ENCODE measurements around the gene MRPS25. TPM values are rescaled to one million over a fixed set of nuclear protein-coding genes. Genes with fewer than 3 reads are reported as not detected.
"Not testable (repeated sequence)": the region's sequence is repeated elsewhere in the genome, so short reads cannot be mapped to it uniquely, and the experiment has no call there.

Gene MRPS25
- total RNA-seq, 1 donor from 2014 or later, result 50.5 TPM

DNA sequence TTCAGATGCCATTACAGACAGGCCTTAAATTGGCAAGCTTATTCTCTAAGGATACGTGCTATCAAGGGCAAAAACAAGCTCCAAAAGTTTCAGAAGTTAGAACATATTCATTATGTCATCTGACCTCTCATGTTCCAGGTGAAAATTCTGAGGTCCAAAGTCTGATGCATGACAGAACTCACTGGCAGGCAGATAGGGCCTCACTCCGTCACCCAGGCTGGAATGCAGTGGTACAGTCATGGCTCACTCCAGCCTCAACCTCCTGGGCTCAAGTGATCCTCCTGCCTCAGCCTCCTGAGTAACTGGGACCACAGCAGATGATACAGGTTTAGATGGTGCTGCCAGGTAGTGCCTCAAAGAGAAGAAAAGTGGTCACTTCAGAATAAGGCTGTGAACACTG is 15.5 kb downstream of the MRPS25 start:
- intact Hi-C loops (cut with micrococcal nuclease), result no loop called here

DNA sequence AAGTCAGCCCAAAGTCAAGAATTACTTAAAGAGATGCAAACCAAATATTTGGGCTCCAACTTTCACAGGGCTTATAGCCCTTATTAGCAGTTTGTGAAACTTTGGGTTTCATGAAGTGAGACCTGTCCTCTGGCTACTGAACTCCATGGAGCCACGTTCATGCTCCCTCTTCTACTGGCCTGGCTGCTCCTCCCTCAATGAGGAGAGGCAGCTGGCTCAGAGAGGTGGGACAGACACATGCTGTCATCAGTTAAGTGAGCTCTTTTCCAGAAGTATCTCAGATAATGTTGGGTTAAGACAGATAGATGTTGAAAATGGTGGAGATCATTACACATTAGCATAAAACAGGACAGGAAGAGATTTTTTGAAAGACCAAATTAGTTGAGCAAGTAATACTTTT is 19.4 kb downstream of the MRPS25 start:
- intact Hi-C loops (cut with micrococcal nuclease), result no loop called here

DNA sequence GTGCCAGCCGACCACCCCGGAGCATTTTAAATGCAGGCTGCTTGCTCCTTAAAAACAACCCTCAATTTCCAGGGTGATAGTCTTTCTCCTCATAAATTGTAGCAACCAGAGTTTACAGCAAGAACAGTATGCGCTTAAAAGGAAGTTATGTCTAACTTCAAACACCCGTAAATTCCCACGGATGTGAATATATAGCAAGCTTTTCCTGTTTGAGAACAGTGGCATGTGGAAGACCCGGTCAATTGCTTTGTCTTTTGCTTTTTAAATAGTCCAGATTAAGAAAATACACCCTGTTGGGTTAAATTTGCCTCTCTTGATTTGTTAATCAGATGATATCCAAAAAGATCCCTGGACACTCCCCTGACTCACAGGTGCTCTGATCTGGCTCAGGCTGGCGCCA is 20.8 kb downstream of the MRPS25 start:
- intact Hi-C loops (cut with micrococcal nuclease), result no loop called here

DNA sequence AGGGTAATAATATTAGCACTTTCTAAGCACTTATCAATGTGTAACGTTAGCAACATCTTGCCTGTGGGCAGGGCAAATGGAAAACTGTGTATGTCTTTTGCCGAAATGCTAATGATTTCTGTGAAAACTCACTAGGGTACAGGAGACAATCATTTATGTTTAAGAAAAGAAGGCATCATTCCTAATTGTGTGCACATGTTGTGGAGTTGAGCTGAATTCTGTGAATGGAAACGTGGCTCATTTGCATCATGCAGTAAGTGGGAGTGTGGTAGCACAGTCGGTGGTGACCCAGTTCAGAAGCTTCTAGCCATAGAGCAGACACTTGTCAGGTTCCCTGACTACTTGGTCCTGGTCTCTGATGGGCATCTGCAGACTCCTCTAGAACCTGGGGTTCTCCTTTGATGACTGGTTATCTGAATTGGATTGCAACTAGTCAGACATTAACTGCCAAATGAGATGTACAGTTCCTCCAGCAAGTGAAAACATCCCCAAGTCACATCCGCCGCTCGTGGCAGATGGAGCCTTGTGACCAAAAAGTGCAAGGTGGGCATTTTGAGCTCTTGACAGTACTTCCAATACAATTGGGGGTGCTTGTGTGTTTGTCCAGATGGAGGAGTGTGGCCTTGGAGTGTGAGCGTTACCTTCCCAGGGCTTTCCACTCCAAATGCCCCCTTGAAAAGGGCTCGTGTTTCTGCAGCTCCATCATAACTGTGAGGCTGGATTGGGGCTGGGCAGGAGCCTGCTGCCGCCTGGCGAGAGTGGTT is 21.5 kb downstream of the MRPS25 start:
- intact Hi-C loops (cut with micrococcal nuclease), result no loop called here

DNA sequence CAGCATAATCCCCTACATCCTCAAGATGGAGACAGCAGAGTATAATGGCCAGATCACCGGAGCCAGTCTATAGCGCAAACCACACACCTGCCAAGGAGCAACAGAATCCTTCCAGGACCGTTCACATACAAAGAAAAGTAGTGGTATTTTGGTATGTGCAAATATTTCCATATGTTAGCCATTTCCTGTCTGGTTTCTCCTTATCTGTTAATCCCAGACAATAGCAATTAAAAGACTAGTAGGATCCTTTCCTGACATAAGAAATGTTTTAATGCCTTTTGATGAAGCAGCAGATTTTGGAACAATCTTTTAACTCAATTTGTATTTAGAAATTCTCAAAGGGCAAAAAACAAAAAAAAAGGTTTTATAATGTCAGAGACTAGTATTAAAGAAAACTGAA is 22.2 kb downstream of the MRPS25 start:
- intact Hi-C loops (cut with micrococcal nuclease), result no loop called here

DNA sequence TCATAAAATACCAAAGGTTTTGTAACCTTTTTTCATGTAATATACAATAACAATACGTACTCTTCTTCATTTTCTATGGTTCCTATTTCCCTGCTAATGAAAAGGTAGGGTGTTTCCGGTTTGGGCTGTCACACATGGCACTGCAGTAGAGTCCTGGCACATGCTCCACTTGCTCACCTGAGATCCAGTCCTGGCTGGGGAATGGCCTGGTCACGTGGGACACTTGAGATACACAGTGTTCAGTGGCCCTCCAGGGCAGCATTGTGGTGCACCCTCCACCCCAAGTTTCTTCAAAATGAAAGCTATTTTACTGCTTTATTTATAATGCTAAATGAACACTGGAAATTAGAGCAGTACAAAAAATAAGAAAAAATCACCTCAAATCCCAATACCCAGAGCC is 23.2 kb downstream of the MRPS25 start:
- intact Hi-C loops (cut with micrococcal nuclease), result no loop called here

DNA sequence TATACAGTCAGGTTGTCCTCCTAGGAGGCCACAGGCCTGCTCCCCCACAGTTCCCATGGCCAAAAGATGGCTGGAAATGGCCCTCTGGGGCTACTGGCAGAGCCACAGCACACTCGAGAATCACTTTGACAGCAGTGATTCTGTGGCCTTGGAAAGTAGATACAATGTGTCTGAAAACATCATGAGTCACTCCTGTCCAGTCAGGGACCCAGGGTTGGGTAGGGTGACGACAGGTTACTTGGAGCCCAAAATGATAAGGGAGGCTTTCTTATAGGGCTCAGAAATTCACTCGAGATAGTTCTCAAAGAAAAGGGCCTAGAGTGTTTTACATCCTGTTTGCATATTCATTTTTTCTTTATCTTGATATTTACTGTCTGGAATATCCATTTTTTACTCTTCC is 24.3 kb downstream of the MRPS25 start:
- intact Hi-C loops (cut with micrococcal nuclease), result no loop called here

DNA sequence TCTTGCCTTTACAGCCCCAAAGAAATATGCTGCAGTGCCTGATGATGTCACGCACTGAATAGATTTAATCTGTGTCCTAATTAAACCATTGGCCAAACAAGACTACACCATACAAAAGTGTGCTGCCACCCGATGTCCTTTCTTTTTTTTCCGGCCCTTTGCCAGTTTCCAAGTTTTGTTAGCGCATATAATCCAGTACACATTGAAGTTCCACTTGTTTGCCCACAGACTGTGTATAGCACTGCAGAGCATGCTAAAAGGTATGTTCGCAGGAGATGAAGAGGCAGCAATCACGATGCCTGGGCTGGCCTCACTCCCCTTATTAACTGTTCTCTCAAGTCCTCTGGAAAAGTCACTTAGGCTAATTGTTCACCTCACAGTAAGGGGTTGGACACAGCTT is 26.8 kb downstream of the MRPS25 start:
- intact Hi-C loops (cut with micrococcal nuclease), result no loop called here

DNA sequence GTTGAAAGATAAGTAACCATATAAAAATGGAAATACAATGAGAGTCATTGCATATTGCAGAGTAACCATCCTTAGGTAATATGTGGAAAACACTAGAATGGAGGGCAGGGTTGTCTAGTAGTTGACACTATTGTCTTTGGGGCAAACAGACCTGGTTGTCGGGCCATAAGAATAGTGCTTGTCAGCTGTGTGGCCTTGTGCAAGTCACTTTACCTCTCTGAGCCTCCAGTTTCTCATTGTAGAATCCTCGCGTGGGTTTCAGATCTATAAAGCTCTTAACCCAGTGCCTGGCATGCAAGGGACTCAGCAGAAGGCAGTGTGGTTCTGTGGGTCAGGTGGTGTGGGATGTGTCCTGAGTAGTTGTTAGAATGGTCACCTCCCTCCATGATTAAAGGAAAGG is 32.0 kb downstream of the MRPS25 start:
- intact Hi-C loops (cut with micrococcal nuclease), result no loop called here

DNA sequence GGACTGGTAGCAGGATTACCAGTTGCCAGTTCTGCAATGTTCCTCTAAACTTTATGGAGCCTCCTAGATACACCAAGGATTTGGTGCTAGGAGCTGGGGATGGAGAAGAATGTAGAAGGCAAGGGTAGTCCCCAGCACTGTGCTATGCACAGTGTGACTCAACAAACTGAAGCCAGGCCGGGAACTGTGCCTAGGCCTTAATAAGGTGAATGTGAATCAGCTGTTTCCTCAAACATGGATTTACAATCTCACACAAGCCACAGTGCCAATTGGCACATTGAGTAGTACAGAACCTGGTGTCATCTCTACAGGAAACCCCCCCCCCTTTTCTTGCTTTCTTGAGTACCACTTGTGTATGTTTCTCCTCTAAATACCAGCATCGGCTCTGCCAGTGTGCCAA is 32.5 kb downstream of the MRPS25 start:
- intact Hi-C loops (cut with micrococcal nuclease), result no loop called here

DNA sequence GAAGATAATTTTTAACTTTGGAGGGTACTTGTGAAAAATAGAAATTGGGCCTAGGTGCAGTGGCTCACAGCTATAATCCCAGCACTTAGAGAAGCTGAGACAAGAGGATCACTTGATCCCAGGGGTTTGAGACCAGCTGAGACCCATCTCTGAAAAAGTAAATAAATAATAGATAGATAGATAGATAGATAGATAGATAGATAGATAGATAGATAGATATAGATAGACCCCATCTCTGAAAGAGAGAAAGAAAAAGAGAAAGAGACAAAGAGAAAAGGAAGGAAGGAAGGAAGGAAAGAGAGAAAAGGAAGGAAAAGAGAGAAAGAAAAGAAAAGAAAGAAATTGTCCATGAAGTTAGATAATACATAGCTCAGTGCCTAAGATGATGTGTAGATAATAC is 35.5 kb downstream of the MRPS25 start:
- intact Hi-C loops (cut with micrococcal nuclease), result no loop called here

DNA sequence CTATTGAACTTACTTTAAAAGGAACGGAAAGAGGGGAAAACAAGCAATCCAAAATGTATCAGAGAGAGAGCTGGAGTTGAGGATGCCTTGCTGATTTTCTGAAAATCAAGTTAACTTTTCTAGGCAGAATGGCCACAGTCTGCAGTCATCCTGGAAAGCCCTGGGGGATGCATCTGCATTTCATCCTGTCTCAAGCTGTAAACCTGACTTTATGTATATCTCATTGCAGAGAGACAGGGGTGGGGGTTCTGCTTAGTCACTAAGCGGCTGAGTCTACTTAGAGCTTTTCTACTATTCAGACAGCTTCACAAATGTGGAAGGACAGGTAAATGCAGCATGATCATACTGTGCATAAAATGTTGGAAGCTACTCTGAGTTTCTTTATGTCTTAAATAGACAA is 41.4 kb downstream of the MRPS25 start:
- intact Hi-C loops (cut with micrococcal nuclease), result no loop called here

DNA sequence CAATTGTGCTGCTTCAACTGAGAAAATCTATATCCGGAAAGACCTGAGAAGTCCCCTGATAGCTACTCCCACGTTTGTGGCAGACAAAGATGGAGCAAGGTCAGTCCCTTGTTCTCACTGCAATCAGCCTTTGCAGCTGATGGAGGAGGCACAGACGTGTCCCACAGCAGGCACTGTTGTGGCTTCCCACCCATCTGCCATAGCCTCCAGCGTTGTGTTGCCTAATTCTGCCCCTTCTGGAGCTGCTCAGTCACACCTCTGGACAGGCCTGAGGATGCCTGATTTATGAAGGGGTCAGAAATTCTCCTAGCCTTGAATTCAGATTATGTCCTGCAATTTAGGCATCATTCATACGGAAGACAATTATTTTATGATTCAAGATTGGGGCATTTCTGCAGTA is 41.9 kb downstream of the MRPS25 start:
- intact Hi-C loops (cut with micrococcal nuclease), result no loop called here

DNA sequence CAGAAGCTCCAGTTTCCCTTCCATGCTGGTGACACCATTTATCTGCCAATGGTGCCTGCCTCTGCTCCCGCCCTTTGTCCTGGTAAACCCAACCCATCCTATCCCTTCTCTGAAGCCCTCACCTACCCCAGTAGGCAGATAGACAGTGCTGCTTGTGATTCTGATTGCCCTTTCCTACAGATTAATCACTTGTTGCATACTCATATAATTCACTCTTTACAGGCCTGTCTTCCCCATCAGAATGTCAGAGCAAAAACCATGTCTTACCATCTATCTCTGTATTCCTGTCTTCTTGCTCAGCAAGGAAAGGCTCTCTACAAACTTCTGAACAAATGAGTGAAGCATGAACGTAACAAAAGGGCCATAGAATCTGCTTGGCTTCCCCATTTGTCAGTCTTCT is 47.9 kb downstream of the MRPS25 start:
- intact Hi-C loops (cut with micrococcal nuclease), result no loop called here

DNA sequence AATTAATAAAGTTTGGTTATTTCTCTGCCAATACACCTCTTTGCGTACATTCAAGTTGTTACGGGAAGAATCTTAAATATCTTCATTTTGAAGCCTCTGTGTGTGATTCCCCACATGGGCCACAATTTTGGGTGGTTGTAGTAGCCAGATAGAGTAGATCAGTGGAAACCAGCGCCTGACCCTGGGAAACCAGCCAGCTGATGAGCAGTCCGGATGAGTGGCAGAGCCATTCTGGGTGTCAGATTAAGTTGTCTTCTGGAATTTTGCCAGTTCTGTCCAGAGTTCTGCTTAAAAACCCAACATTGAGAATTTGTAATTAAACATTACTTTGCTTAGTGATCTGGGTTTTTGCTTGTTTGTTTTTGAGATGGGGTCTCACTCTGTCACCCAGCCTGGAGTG is 49.7 kb downstream of the MRPS25 start:
- intact Hi-C loops (cut with micrococcal nuclease), result no loop called here

DNA sequence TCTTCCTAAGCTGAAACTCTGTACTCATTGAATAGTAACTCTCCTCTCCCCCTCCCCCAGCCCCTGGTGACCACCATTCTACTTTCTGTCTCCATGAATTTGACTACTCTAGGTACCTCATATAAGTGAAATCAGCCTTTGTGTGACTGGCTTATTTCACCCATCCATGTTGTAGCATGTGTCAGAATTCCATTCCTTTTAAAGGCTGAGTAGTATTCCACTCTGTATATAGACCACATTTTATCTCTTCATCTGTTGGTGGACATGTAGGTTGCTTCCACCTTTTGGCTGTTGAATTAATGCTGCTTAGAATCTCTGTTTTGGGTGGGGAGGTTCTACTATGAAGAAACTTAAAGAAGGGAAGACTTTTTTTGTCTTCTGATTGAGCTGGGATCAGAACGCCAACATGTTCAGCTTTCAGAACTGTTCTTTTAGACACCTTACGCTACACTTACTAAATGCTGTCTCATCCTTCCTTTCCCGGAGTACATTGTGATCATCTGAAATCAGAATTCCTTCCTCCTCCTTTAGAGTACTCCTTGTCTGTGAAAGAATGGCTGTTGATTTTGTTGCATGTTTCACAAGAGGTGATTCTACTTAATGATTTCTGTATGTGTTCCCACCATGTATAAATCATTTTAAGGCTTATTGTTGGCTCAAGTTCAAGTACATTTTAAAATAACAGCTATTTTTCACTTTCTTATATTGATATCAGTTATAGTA is 50.3 kb downstream of the MRPS25 start:
- intact Hi-C loops (cut with micrococcal nuclease), result no loop called here

DNA sequence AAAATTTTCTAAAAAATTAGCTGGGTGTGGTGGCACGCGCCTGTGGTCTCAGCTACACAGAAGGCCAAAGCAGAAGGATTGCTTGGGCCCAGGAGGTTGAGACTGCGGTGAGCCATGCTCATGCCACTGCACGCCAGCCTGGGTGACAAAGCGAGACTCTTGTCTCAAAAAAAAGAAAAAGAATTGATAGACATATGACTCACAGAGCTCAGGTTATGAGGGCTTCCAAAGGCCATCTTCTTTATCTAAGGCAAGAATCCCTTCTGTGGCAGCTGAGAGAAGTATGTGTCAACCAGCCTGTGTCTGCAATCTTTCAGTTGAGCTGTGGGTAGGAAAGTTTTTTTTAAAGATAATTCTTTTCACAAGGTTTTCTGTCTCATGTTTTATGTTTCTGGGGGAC is 53.9 kb downstream of the MRPS25 start:
- intact Hi-C loops (cut with micrococcal nuclease), result no loop called here

DNA sequence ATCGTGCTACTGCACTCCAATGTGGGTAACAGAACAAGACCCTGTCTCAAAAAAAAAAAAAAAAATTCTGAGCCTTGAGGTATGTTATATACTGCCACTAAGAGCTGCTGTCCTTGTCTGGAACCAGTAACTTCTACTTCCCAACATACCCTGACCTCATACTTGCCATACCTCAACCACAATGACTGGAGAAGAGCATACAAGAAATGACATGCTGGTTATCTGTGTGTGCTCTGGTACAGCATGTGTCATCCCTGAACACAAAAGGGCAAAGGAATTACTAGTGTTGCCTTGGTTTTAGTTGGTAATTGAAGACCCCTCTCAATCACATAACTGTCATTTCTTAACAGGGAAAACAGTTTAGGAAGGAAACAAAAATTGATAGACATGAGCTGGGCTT is 54.5 kb downstream of the MRPS25 start:
- intact Hi-C loops (cut with micrococcal nuclease), result no loop called here

DNA sequence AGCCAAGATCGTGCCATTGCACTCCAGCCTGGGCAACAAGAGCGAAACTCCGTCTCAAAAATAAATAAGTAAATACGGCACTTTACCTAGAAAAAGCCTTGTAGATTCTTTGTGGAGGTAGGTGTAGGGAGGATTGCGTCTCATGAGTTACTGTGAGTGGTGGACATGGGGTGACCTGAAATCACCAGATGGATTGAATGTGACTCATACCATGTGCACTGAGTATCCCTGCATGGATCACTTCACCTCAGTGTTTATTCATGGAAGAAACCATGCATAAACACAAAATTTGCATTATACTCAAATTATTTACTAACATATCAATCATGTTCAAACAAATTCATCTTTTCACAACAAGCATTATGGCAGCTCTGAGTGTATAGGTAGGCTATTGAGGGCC is 55.9 kb downstream of the MRPS25 start:
- intact Hi-C loops (cut with micrococcal nuclease), result no loop called here

DNA sequence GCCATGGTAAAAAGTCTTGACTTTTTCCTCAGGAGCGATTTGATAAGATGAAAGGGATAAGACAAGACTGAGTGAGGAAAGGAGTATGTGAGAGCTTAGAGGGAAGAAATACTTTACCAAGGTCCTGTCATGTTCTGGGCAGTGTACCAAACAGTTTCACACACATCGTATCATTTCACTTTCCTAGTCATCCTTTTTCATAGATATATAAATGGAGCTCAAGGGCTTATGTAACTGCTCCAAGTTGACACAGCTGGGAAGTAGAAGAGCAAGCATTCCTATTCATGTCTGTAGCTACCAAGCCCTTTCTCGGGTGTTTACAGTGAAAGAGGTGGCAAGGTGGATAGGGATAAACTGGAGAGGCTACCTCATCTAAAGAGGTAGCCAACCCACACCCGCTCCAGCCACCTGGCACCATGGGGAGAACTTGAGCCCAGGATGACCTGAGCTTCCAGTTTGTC is 57.4 kb downstream of the MRPS25 start:
- intact Hi-C loops (cut with micrococcal nuclease), result no loop called here

DNA sequence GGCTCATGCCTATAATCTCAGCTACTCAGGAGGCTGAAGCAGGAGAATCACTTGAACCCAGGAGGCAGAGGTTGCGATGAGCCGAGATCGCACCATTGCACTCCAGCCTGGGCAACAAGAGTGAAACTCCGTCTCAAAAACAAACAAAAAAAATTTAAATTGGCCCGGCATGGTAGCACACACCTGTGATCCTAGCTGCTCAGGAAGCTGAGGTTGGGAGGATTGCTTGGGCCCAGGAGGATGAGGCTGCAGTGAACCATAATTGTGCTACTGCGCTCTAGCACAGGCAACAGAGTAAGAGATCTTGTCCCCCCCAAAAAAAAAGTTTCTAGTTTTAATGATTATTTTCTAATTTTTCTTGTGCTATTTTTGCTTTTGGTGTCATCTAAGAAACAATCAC is 65.9 kb downstream of the MRPS25 start:
- intact Hi-C loops (cut with micrococcal nuclease), result not testable (repeated sequence)

Measured in T-helper 1 cell treated with Interleukin-12 subunit alpha and Interleukin-12 subunit beta and Interleukin-4 antibody, amounts not matched to agents 30 ng/mL and 1 ng/mL, for 36 hours (primary cell).